WTC11 (cell line): Measurements from ENCODE around the gene SLC26A5. TPM values are rescaled to one million over a fixed set of nuclear protein-coding genes. Genes with fewer than 3 reads are reported as not detected.

ENCODE experiments used
- ATAC-seq: fragments of 200-7000 bp; cut with Tn5 transposase; 2 replicates; pipeline ENCODE4 v1.10.0; 2021; ENCODE audit warnings: mild to moderate bottlenecking, moderate library complexity
- CTCF ChIA-PET: fragments of 300-600 bp; sonication (Branson Sonifier 250); formaldehyde crosslinking; loops from one replicate; lab custom pipeline; 2021; ENCODE audit warnings: antibody characterized with exemption; lab: Charles Lee
- POLR2A ChIA-PET: fragments of 350-600 bp; sonication (Branson Sonifier 250); formaldehyde crosslinking; loops from one replicate; lab custom pipeline; 2021; ENCODE audit warnings: antibody characterized with exemption; lab: Charles Lee
- DNase-seq: peaks from one replicate; pipeline ENCODE4 v3.0.0; 2021; ENCODE audit warnings: low spot score
- H3K27ac Mint-ChIP-seq: 2 replicates; pipeline ENCODE4 v1.8.0; 2021; ENCODE audit warnings: mixed read lengths
- H3K27me3 Mint-ChIP-seq: 2 replicates; pipeline ENCODE4 v1.8.0; 2021; ENCODE audit warnings: low read depth, mild to moderate bottlenecking, moderate library complexity, mixed read lengths
- H3K36me3 Mint-ChIP-seq: 2 replicates; pipeline ENCODE4 v1.8.0; 2021; ENCODE audit warnings: mixed read lengths
- H3K4me1 Mint-ChIP-seq: 2 replicates; pipeline ENCODE4 v1.8.0; 2022; ENCODE audit warnings: mixed read lengths
- H3K4me3 Mint-ChIP-seq: 2 replicates; pipeline ENCODE4 v1.8.0; 2021; ENCODE audit warnings: mild to moderate bottlenecking, moderate library complexity, mixed read lengths
- H3K9me3 Mint-ChIP-seq: 2 replicates; pipeline ENCODE4 v1.8.0; 2021; ENCODE audit warnings: mixed read lengths
- CREB1 ChIP-seq: sonication (generic); formaldehyde crosslinking; IDR thresholded peaks from 2 replicates; pipeline ENCODE4 v1.8.0; 2023; ENCODE audit warnings: mild to moderate bottlenecking, missing genetic modification reagents
- ELF4 ChIP-seq: sonication (generic); formaldehyde crosslinking; IDR thresholded peaks from 2 replicates; pipeline ENCODE4 v1.8.1; 2022; ENCODE audit warnings: low read depth, mild to moderate bottlenecking, moderate library complexity, missing genetic modification reagents
- ETV6 ChIP-seq: sonication (generic); formaldehyde crosslinking; IDR thresholded peaks from 2 replicates; pipeline ENCODE4 v1.8.1; 2022; ENCODE audit warnings: mild to moderate bottlenecking, missing genetic modification reagents
- FOXK1 ChIP-seq: sonication (generic); formaldehyde crosslinking; IDR thresholded peaks from 2 replicates; pipeline ENCODE4 v1.8.0; 2022; ENCODE audit warnings: mild to moderate bottlenecking, moderate library complexity, missing genetic modification reagents
- GABPB1 ChIP-seq: sonication (generic); formaldehyde crosslinking; IDR thresholded peaks from 2 replicates; pipeline ENCODE4 v1.8.1; 2023; ENCODE audit warnings: mild to moderate bottlenecking, missing genetic modification reagents
- MXD4 ChIP-seq: fragments of 250-450 bp; sonication (Bioruptor Pico); IDR thresholded peaks from 2 replicates; pipeline ENCODE4 v1.8.0; 2021; ENCODE audit warnings: mild to moderate bottlenecking, moderate library complexity, borderline replicate concordance
- NFE2L1 ChIP-seq: sonication (generic); formaldehyde crosslinking; IDR thresholded peaks from 2 replicates; pipeline ENCODE4 v1.8.1; 2023; ENCODE audit warnings: missing genetic modification reagents
- RORB ChIP-seq: fragments of 250-450 bp; sonication (Bioruptor Pico); IDR thresholded peaks from 2 replicates; pipeline ENCODE4 v1.9.0; 2021; ENCODE audit warnings: mild to moderate bottlenecking
- SP1 ChIP-seq: sonication (generic); formaldehyde crosslinking; conservative IDR thresholded peaks from 2 replicates; pipeline ENCODE4 v1.8.1; 2022; ENCODE audit warnings: missing genetic modification reagents
- TEAD4 ChIP-seq: sonication (generic); formaldehyde crosslinking; IDR thresholded peaks from 2 replicates; pipeline ENCODE4 v1.8.0; 2022; ENCODE audit warnings: mild to moderate bottlenecking, missing genetic modification reagents
- ZNF219 ChIP-seq: sonication (generic); formaldehyde crosslinking; IDR thresholded peaks from 2 replicates; pipeline ENCODE4 v1.8.0; 2023; ENCODE audit warnings: missing genetic modification reagents, mild to moderate bottlenecking, borderline replicate concordance
- ZNF396 ChIP-seq: fragments of 250-450 bp; sonication (Bioruptor Pico); IDR thresholded peaks from 2 replicates; pipeline ENCODE4 v1.8.0; 2021; ENCODE audit warnings: mild to moderate bottlenecking, moderate library complexity, borderline replicate concordance
- total RNA-seq: library from RNA; stranded (reverse); gene quantifications from 3 replicates; pipeline ENCODE4 v1.2.3, GENCODE V29; 2021
- TF ChIP-seq, protein P1 (sequence below): sonication (generic); formaldehyde crosslinking; IDR thresholded peaks from 2 replicates; pipeline ENCODE4 v1.8.0; 2023; ENCODE audit warnings: missing genetic modification reagents, mild to moderate bottlenecking, borderline replicate concordance
- TF ChIP-seq, protein P2 (sequence below): sonication (generic); formaldehyde crosslinking; IDR thresholded peaks from 2 replicates; pipeline ENCODE4 v1.8.0; 2023; ENCODE audit warnings: missing genetic modification reagents
- TF ChIP-seq, protein P3 (sequence below): fragments of 250-450 bp; sonication (Bioruptor Pico); IDR thresholded peaks from 2 replicates; pipeline ENCODE4 v1.9.0; 2021; ENCODE audit warnings: moderate library complexity, mild to moderate bottlenecking, inconsistent platforms, borderline replicate concordance
- TF ChIP-seq, protein P4 (sequence below): sonication (generic); formaldehyde crosslinking; IDR thresholded peaks from 2 replicates; pipeline ENCODE4 v1.8.1; 2023; ENCODE audit warnings: mild to moderate bottlenecking, moderate library complexity, missing genetic modification reagents
- TF ChIP-seq, protein P5 (sequence below): sonication (generic); formaldehyde crosslinking; IDR thresholded peaks from 2 replicates; pipeline ENCODE4 v1.8.1; 2023; ENCODE audit warnings: mild to moderate bottlenecking, missing genetic modification reagents
- TF ChIP-seq, protein P6 (sequence below): sonication (generic); formaldehyde crosslinking; IDR thresholded peaks from 2 replicates; pipeline ENCODE4 v1.8.0; 2022; ENCODE audit warnings: mild to moderate bottlenecking, missing genetic modification reagents
- TF ChIP-seq, protein P7 (sequence below): sonication (generic); formaldehyde crosslinking; IDR thresholded peaks from 2 replicates; pipeline ENCODE4 v1.8.0; 2022; ENCODE audit warnings: mild to moderate bottlenecking, missing genetic modification reagents

Gene SLC26A5
- total RNA-seq, 1 experiment from 2014 or later = 0.15 TPM

DNA sequence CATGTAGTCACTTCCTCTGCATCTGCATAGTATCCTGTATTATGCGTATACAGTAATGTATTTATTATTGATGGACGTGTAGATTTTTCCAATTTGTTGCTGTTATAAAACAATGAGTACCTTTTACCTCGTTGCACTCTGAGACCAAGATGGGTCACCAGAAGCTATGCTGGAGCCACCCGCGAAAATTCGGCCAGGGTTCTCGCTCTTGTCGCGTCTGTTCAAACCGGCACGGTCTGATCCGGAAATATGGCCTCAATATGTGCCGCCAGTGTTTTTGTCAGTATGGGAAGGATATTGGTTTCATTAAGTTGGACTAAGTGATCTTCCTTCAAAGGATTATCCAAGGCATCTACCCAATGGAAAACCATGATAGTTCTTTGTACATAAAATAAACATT, 97.6 kb downstream of the SLC26A5 start (continued):
- TF ChIP-seq, protein P1, sequence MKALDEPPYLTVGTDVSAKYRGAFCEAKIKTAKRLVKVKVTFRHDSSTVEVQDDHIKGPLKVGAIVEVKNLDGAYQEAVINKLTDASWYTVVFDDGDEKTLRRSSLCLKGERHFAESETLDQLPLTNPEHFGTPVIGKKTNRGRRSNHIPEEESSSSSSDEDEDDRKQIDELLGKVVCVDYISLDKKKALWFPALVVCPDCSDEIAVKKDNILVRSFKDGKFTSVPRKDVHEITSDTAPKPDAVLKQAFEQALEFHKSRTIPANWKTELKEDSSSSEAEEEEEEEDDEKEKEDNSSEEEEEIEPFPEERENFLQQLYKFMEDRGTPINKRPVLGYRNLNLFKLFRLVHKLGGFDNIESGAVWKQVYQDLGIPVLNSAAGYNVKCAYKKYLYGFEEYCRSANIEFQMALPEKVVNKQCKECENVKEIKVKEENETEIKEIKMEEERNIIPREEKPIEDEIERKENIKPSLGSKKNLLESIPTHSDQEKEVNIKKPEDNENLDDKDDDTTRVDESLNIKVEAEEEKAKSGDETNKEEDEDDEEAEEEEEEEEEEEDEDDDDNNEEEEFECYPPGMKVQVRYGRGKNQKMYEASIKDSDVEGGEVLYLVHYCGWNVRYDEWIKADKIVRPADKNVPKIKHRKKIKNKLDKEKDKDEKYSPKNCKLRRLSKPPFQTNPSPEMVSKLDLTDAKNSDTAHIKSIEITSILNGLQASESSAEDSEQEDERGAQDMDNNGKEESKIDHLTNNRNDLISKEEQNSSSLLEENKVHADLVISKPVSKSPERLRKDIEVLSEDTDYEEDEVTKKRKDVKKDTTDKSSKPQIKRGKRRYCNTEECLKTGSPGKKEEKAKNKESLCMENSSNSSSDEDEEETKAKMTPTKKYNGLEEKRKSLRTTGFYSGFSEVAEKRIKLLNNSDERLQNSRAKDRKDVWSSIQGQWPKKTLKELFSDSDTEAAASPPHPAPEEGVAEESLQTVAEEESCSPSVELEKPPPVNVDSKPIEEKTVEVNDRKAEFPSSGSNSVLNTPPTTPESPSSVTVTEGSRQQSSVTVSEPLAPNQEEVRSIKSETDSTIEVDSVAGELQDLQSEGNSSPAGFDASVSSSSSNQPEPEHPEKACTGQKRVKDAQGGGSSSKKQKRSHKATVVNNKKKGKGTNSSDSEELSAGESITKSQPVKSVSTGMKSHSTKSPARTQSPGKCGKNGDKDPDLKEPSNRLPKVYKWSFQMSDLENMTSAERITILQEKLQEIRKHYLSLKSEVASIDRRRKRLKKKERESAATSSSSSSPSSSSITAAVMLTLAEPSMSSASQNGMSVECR (CRISPR knock-in tag) = no peak
- TF ChIP-seq, protein P2, sequence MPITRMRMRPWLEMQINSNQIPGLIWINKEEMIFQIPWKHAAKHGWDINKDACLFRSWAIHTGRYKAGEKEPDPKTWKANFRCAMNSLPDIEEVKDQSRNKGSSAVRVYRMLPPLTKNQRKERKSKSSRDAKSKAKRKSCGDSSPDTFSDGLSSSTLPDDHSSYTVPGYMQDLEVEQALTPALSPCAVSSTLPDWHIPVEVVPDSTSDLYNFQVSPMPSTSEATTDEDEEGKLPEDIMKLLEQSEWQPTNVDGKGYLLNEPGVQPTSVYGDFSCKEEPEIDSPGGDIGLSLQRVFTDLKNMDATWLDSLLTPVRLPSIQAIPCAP = no peak
- TF ChIP-seq, protein P3, sequence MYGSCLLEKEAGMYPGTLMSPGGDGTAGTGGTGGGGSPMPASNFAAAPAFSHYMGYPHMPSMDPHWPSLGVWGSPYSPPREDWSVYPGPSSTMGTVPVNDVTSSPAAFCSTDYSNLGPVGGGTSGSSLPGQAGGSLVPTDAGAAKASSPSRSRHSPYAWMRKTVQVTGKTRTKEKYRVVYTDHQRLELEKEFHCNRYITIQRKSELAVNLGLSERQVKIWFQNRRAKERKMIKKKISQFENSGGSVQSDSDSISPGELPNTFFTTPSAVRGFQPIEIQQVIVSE (CRISPR knock-in tag) = no peak
- no peak for TF ChIP-seq CREB1 (CRISPR knock-in tag)
- TF ChIP-seq TEAD4 (CRISPR knock-in tag) = no peak
- TF ChIP-seq ELF4 (CRISPR knock-in tag) = no peak
- no peak for TF ChIP-seq GABPB1 (CRISPR knock-in tag)
- TF ChIP-seq ZNF219 = no peak

DNA sequence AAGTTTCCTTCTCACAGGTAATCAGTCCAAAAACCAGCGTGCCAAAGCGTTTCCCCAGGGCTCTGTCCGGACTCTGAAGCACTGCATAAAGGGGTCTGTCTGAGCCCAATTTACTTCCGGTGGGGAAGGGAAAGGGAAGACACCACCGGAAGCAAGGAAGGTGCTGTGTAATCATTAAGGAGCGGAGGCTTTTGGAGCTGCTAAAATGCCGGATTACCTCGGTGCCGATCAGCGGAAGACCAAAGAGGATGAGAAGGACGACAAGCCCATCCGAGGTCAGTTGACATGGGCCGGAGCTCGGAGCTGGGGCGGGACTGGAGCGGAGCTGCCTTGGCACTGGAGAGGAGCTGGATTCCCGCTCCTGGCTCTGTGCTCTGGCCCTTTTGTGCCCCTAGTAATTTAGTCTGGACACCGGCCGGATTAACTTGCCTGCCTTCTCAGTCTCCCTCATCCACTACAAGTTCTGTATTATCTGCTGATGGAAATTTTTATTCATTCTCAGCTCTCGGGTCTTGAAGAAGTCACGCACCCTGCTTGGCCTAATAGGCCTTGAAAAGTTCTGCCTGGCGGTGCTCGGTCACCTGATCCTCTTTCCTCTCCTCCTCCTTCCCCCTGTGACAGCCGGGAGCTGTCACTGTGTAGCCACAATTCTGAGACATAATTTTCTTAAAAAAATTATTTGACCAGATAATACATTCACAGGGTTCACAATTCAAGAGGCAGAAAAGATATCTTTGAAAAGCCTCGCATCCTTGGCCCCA, 98.3 kb downstream of the SLC26A5 start, which contains the start of gene PSMC2:
PSMC2 (plus strand) TSS at position 137 of the 761 bp plus-strand sequence; CDS start at position 206, 69 bp downstream.
- H3K9me3 Mint-ChIP-seq = no peaks in the 10 kb centered on the region
- CTCF ChIA-PET = no interaction called here
- DNase-seq = peak; percentile 76
- ATAC-seq = peak; percentile 65
- H3K27me3 Mint-ChIP-seq = no peaks in the 10 kb centered on the region
- H3K4me1 Mint-ChIP-seq = peaks cover 22% of the 10 kb centered on the region
- peak within 1 kb of the TSS; percentile 99 for H3K4me3 Mint-ChIP-seq
- POLR2A ChIA-PET = no interaction called here
- H3K36me3 Mint-ChIP-seq = peaks cover 8% of the 10 kb centered on the region
- H3K27ac Mint-ChIP-seq = peak within 1 kb of the TSS; percentile 99
- TF ChIP-seq ETV6 (CRISPR knock-in tag) (peak; percentile 17; the same call in 1 of the 2 replicates), NFE2L1 (CRISPR knock-in tag) (peak; percentile 88), FOXK1 (CRISPR knock-in tag) (peak; percentile 85; the same call in 1 of the 2 replicates), RORB (CRISPR knock-in tag) (no peak), MXD4 (CRISPR knock-in tag) (no peak), SP1 (CRISPR knock-in tag) (peak; percentile 44; the same call in 1 of the 2 replicates), ZNF396 (CRISPR knock-in tag) (no peak)
- TF ChIP-seq, protein P4, sequence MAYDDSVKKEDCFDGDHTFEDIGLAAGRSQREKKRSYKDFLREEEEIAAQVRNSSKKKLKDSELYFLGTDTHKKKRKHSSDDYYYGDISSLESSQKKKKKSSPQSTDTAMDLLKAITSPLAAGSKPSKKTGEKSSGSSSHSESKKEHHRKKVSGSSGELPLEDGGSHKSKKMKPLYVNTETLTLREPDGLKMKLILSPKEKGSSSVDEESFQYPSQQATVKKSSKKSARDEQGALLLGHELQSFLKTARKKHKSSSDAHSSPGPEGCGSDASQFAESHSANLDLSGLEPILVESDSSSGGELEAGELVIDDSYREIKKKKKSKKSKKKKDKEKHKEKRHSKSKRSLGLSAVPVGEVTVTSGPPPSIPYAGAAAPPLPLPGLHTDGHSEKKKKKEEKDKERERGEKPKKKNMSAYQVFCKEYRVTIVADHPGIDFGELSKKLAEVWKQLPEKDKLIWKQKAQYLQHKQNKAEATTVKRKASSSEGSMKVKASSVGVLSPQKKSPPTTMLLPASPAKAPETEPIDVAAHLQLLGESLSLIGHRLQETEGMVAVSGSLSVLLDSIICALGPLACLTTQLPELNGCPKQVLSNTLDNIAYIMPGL (CRISPR knock-in tag) = peak; percentile 65; the same call in 1 of the 2 replicates
- TF ChIP-seq, protein P5, sequence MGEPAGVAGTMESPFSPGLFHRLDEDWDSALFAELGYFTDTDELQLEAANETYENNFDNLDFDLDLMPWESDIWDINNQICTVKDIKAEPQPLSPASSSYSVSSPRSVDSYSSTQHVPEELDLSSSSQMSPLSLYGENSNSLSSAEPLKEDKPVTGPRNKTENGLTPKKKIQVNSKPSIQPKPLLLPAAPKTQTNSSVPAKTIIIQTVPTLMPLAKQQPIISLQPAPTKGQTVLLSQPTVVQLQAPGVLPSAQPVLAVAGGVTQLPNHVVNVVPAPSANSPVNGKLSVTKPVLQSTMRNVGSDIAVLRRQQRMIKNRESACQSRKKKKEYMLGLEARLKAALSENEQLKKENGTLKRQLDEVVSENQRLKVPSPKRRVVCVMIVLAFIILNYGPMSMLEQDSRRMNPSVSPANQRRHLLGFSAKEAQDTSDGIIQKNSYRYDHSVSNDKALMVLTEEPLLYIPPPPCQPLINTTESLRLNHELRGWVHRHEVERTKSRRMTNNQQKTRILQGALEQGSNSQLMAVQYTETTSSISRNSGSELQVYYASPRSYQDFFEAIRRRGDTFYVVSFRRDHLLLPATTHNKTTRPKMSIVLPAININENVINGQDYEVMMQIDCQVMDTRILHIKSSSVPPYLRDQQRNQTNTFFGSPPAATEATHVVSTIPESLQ (CRISPR knock-in tag) = no peak
- TF ChIP-seq, protein P6, sequence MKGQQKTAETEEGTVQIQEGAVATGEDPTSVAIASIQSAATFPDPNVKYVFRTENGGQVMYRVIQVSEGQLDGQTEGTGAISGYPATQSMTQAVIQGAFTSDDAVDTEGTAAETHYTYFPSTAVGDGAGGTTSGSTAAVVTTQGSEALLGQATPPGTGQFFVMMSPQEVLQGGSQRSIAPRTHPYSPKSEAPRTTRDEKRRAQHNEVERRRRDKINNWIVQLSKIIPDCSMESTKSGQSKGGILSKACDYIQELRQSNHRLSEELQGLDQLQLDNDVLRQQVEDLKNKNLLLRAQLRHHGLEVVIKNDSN = peak; percentile 69
- TF ChIP-seq, protein P7, sequence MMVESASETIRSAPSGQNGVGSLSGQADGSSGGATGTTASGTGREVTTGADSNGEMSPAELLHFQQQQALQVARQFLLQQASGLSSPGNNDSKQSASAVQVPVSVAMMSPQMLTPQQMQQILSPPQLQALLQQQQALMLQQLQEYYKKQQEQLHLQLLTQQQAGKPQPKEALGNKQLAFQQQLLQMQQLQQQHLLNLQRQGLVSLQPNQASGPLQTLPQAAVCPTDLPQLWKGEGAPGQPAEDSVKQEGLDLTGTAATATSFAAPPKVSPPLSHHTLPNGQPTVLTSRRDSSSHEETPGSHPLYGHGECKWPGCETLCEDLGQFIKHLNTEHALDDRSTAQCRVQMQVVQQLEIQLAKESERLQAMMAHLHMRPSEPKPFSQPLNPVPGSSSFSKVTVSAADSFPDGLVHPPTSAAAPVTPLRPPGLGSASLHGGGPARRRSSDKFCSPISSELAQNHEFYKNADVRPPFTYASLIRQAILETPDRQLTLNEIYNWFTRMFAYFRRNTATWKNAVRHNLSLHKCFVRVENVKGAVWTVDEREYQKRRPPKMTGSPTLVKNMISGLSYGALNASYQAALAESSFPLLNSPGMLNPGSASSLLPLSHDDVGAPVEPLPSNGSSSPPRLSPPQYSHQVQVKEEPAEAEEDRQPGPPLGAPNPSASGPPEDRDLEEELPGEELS (CRISPR knock-in tag) = no peak
